Right renal pelvis (tissue), 4 donors: Measurements from ENCODE around the gene CENPVL1. TPM values are rescaled to one million over a fixed set of nuclear protein-coding genes. Genes with fewer than 3 reads are reported as not detected.

Source experiments
- polyA plus RNA-seq, 4 donors: library from polyadenylated mRNA; unstranded; fragments of 120-200 nt; gene quantifications; one replicate each; pipeline ENCODE4 v1.2.1, GENCODE V29; 2013; ENCODE audit not compliant: insufficient read length in 4 of 4

Gene CENPVL1
- polyA plus RNA-seq, 4 donors = 0.10 to 0.36 (median 0.25) TPM

Other genes starting within 250 kb of the CENPVL1 start
- gene NUDT11, start 213.9 kb upstream of the CENPVL1 start, polyA plus RNA-seq = 10 to 100 TPM; 13.0 to 16.0 (median 14.9) TPM
- 1 to 10 TPM; 1.5 to 2.1 (median 1.8) TPM for gene CENPVL3, start 91.6 kb upstream of the CENPVL1 start, polyA plus RNA-seq
- gene CENPVL2, start 27.7 kb upstream of the CENPVL1 start, polyA plus RNA-seq = under 1 TPM; 0.10 to 0.36 (median 0.25) TPM
- gene GSPT2, start 32.9 kb downstream of the CENPVL1 start, polyA plus RNA-seq = 10 to 100 TPM; 21.6 to 25.5 (median 24.3) TPM
- 100 to 1,000 TPM; 323 to 357 (median 352) TPM for gene MAGED1, start 183.1 kb downstream of the CENPVL1 start, polyA plus RNA-seq